K562 (cell line): ENCODE measurements around the gene KLHDC7B. TPM values are rescaled to one million over a fixed set of nuclear protein-coding genes. Genes with fewer than 3 reads are reported as not detected.

ENCODE experiments used
- ADNP ChIP-seq: fragments of 200-800 bp; sonication (Bioruptor generic); IDR thresholded peaks from 2 replicates; pipeline ENCODE4 v1.6.1; 2016; ENCODE audit warnings: missing genetic modification characterization, missing compliant biosample characterization
- CXXC5 ChIP-seq: fragments of 250-450 bp; sonication (Bioruptor Pico); IDR thresholded peaks from 2 replicates; pipeline ENCODE4 v1.8.0; 2022; ENCODE audit warnings: inconsistent platforms, mild to moderate bottlenecking, moderate library complexity
- L3MBTL2 ChIP-seq: fragments of 450-650 bp; IDR thresholded peaks from 2 replicates; pipeline ENCODE4 v1.6.1; 2016; ENCODE audit warnings: mild to moderate bottlenecking, moderate library complexity
- MCM5 ChIP-seq: fragments of 450-650 bp; IDR thresholded peaks from 2 replicates; pipeline ENCODE4 v1.6.1; 2016; ENCODE audit warnings: low read depth
- NELFE ChIP-seq: IDR thresholded peaks from 2 replicates; pipeline ENCODE4 v1.6.1; 2011; ENCODE audit warnings: mild to moderate bottlenecking; ENCODE audit not compliant: insufficient read depth, insufficient read length
- POLR2G ChIP-seq: fragments of 200-400 bp; formaldehyde crosslinking; IDR thresholded peaks from 2 replicates; pipeline ENCODE4 v1.6.1; 2017; ENCODE audit warnings: low read depth, mild to moderate bottlenecking, antibody characterized with exemption, low read length, moderate library complexity
- POU5F1 ChIP-seq: fragments of 150-350 bp; IDR thresholded peaks from 2 replicates; pipeline ENCODE4 v1.6.1; 2014; ENCODE audit warnings: borderline replicate concordance, low read length, low read depth, mild to moderate bottlenecking; ENCODE audit not compliant: partially characterized antibody
- PPARD ChIP-seq: fragments of 250-450 bp; sonication (Bioruptor Pico); IDR thresholded peaks from 2 replicates; pipeline ENCODE4 v1.8.0; 2022; ENCODE audit warnings: inconsistent platforms, mild to moderate bottlenecking, moderate library complexity
- RFX7 ChIP-seq: fragments of 250-450 bp; sonication (Bioruptor Pico); IDR thresholded peaks from 2 replicates; pipeline ENCODE4 v1.5.1; 2021; ENCODE audit warnings: mild to moderate bottlenecking
- TFAM ChIP-seq: fragments of 250-450 bp; sonication (Bioruptor Pico); conservative IDR thresholded peaks from 2 replicates; pipeline ENCODE4 v1.5.0; 2021; ENCODE audit warnings: mild to moderate bottlenecking, moderate library complexity
- polyA plus RNA-seq, 8 experiments: library from polyadenylated mRNA; depleted of rRNA in 4 of 8; stranded (reverse) in 5 of 8; unstranded in 3 of 8; fragments of >200 nt; fragmentation: Nextera tagmentation in 2 of 8; fragmentation: Illumina TruSeq in 1 of 8; extraction: Ambion mirVana in 2 of 8; extraction: Trizol in 1 of 8; gene quantifications; 2 replicates each; pipeline versions ENCODE4 v1.2.1 to v1.2.3, GENCODE V29; 2011 to 2014; ENCODE audit warnings: inconsistent platforms in 1 of 8, missing spikeins in 1 of 8
- total RNA-seq, 7 experiments: library from RNA; depleted of rRNA in 6 of 7; stranded (reverse); fragments of >200 nt in 6 of 7; fragmentation: Illumina TruSeq in 2 of 7; extraction: Trizol in 2 of 7; gene quantifications; 2 replicates each; pipeline versions ENCODE4 v1.2.1 to v1.2.3, GENCODE V29; 2011 to 2021; ENCODE audit warnings: low replicate concordance in 1 of 7
- TF ChIP-seq, protein P1 (sequence below): sonication (generic); formaldehyde crosslinking; IDR thresholded peaks from 2 replicates; pipeline ENCODE4 v1.8.0; 2023; ENCODE audit warnings: mild to moderate bottlenecking, missing genetic modification reagents
- TF ChIP-seq, protein P2 (sequence below): sonication (generic); formaldehyde crosslinking; IDR thresholded peaks from 2 replicates; pipeline ENCODE4 v1.8.1; 2023; ENCODE audit warnings: missing genetic modification reagents, mild to moderate bottlenecking, borderline replicate concordance
- TF ChIP-seq, protein P3 (sequence below): fragments of 200-800 bp; sonication (Bioruptor generic); IDR thresholded peaks from 2 replicates; pipeline ENCODE4 v1.6.1; 2017; ENCODE audit warnings: missing genetic modification characterization, missing compliant biosample characterization

KLHDC7B gene
- total and polyA plus RNA-seq, 9 of the 15 experiments (the other 6 are each of a cell fraction or from before 2014, with no cell fraction given): 0.04 to 0.22 (median 0.05) TPM; not detected in 4

DNA sequence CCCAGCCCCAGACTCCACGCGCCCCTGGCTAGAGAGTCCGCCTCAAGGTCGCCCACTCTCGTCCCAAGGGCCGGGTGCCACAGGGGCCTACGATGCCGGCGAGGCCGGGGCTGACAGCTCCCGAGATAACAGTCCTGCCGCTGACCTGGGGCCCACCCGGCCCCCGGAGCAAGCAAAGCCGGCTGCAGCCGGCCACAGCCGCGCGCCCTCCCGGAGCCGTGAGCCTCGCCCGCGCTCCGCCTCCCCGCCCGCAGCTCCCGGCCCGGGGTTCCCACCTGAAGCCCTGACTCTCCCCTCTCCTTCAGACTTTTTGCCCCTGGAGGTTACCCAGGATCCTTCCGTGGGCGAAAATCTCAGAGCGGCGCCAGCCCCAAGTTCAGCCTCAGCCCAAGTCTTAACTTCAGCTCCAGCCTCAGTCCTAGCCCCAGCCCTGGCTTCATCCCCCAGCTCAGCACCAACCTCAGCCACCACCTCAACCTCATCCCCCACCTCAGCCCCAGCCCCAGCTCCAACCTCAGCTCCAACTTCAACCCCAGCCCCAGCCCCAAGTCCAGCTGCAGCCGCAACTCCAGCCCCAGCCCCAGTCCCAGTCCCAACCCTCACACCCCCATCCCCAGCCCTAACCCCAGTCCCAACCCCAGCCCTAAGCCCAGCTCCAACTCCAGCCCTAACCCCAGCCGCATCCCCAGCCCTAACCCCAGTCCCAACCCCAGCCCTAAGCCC is 1.7 kb downstream of the KLHDC7B start (continued):
- TF ChIP-seq, protein P1, sequence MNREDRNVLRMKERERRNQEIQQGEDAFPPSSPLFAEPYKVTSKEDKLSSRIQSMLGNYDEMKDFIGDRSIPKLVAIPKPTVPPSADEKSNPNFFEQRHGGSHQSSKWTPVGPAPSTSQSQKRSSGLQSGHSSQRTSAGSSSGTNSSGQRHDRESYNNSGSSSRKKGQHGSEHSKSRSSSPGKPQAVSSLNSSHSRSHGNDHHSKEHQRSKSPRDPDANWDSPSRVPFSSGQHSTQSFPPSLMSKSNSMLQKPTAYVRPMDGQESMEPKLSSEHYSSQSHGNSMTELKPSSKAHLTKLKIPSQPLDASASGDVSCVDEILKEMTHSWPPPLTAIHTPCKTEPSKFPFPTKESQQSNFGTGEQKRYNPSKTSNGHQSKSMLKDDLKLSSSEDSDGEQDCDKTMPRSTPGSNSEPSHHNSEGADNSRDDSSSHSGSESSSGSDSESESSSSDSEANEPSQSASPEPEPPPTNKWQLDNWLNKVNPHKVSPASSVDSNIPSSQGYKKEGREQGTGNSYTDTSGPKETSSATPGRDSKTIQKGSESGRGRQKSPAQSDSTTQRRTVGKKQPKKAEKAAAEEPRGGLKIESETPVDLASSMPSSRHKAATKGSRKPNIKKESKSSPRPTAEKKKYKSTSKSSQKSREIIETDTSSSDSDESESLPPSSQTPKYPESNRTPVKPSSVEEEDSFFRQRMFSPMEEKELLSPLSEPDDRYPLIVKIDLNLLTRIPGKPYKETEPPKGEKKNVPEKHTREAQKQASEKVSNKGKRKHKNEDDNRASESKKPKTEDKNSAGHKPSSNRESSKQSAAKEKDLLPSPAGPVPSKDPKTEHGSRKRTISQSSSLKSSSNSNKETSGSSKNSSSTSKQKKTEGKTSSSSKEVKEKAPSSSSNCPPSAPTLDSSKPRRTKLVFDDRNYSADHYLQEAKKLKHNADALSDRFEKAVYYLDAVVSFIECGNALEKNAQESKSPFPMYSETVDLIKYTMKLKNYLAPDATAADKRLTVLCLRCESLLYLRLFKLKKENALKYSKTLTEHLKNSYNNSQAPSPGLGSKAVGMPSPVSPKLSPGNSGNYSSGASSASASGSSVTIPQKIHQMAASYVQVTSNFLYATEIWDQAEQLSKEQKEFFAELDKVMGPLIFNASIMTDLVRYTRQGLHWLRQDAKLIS: no peak
- no peak for TF ChIP-seq MCM5
- TF ChIP-seq ADNP (tag): no peak
- peak; percentile 33; the same call in 1 of the 2 replicates for TF ChIP-seq L3MBTL2
- no peak for TF ChIP-seq PPARD
- no peak for TF ChIP-seq TFAM (CRISPR knock-in tag)
- TF ChIP-seq, protein P2, sequence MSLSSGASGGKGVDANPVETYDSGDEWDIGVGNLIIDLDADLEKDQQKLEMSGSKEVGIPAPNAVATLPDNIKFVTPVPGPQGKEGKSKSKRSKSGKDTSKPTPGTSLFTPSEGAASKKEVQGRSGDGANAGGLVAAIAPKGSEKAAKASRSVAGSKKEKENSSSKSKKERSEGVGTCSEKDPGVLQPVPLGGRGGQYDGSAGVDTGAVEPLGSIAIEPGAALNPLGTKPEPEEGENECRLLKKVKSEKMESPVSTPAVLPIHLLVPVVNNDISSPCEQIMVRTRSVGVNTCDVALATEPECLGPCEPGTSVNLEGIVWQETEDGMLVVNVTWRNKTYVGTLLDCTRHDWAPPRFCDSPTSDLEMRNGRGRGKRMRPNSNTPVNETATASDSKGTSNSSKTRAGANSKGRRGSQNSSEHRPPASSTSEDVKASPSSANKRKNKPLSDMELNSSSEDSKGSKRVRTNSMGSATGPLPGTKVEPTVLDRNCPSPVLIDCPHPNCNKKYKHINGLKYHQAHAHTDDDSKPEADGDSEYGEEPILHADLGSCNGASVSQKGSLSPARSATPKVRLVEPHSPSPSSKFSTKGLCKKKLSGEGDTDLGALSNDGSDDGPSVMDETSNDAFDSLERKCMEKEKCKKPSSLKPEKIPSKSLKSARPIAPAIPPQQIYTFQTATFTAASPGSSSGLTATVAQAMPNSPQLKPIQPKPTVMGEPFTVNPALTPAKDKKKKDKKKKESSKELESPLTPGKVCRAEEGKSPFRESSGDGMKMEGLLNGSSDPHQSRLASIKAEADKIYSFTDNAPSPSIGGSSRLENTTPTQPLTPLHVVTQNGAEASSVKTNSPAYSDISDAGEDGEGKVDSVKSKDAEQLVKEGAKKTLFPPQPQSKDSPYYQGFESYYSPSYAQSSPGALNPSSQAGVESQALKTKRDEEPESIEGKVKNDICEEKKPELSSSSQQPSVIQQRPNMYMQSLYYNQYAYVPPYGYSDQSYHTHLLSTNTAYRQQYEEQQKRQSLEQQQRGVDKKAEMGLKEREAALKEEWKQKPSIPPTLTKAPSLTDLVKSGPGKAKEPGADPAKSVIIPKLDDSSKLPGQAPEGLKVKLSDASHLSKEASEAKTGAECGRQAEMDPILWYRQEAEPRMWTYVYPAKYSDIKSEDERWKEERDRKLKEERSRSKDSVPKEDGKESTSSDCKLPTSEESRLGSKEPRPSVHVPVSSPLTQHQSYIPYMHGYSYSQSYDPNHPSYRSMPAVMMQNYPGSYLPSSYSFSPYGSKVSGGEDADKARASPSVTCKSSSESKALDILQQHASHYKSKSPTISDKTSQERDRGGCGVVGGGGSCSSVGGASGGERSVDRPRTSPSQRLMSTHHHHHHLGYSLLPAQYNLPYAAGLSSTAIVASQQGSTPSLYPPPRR: no peak
- peak; percentile 22; the same call in 1 of the 2 replicates for TF ChIP-seq POLR2G
- no peak for TF ChIP-seq RFX7 (CRISPR knock-in tag)
- no peak for TF ChIP-seq NELFE
- TF ChIP-seq, protein P3, sequence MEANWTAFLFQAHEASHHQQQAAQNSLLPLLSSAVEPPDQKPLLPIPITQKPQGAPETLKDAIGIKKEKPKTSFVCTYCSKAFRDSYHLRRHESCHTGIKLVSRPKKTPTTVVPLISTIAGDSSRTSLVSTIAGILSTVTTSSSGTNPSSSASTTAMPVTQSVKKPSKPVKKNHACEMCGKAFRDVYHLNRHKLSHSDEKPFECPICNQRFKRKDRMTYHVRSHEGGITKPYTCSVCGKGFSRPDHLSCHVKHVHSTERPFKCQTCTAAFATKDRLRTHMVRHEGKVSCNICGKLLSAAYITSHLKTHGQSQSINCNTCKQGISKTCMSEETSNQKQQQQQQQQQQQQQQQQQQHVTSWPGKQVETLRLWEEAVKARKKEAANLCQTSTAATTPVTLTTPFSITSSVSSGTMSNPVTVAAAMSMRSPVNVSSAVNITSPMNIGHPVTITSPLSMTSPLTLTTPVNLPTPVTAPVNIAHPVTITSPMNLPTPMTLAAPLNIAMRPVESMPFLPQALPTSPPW (CRISPR knock-in tag): peak; percentile 29
- peak; percentile 47; the same call in 1 of the 2 replicates for TF ChIP-seq CXXC5 (CRISPR knock-in tag)
- no peak for TF ChIP-seq POU5F1
- TF ChIP-seq, all 486 proteins: peak for 7
